HG03442 (cell line): ENCODE data around the gene DIRAS2.
"Not testable (repeated sequence)": the region's sequence is repeated elsewhere in the genome, so short reads cannot be mapped to it uniquely, and the experiment has no call there.

ENCODE experiments used
- ATAC-seq: cut with Tn5 transposase; IDR thresholded peaks from one replicate; pipeline ENCODE4 v1.9.1; 2021; ENCODE audit warnings: mild to moderate bottlenecking, moderate library complexity; ENCODE audit not compliant: unreplicated experiment

Gene DIRAS2

GRCh38 chr9:90642570-90643539 lies at the start of gene DIRAS2:
Gene DIRAS2 (minus strand): TSS chr9:90642824. CDS start chr9:90613827, 28,997 bp downstream.
- no peak for ATAC-seq

GRCh38 chr9:90684736-90685135 lies 42.1 kb upstream of the DIRAS2 start:
- ATAC-seq: no peak

- no peak for ATAC-seq
These were observed 41.5 kb upstream of the DIRAS2 start for GRCh38 chr9:90684106-90684505.

GRCh38 chr9:90680534-90680933 lies 37.9 kb upstream of the DIRAS2 start:
- no peak for ATAC-seq

GRCh38 chr9:90665072-90665471 lies 22.4 kb upstream of the DIRAS2 start:
- no peak for ATAC-seq

GRCh38 chr9:90659650-90660364 lies 17.2 kb upstream of the DIRAS2 start:
- no peak for ATAC-seq

GRCh38 chr9:90658783-90659182 lies 16.2 kb upstream of the DIRAS2 start:
- no peak for ATAC-seq

- ATAC-seq: no peak
These were observed 15.6 kb upstream of the DIRAS2 start for GRCh38 chr9:90658181-90658580.

- not testable (repeated sequence) for ATAC-seq
These were observed 14.3 kb upstream of the DIRAS2 start for GRCh38 chr9:90656876-90657275.

GRCh38 chr9:90651246-90651645 lies 8.6 kb upstream of the DIRAS2 start:
- ATAC-seq: no peak

- no peak for ATAC-seq
These were observed 5.2 kb upstream of the DIRAS2 start for GRCh38 chr9:90647843-90648242.

GRCh38 chr9:90645721-90646120 lies 3.1 kb upstream of the DIRAS2 start:
- no peak for ATAC-seq

GRCh38 chr9:90641884-90642487 lies 638 bp downstream of the DIRAS2 start:
- ATAC-seq: no peak

- ATAC-seq: no peak
These were observed 1.5 kb downstream of the DIRAS2 start for GRCh38 chr9:90641086-90641485.

GRCh38 chr9:90640361-90640760 lies 2.3 kb downstream of the DIRAS2 start:
- ATAC-seq: no peak

- ATAC-seq: no peak
These were observed 5.0 kb downstream of the DIRAS2 start for GRCh38 chr9:90637626-90638025.

GRCh38 chr9:90632647-90633207 lies 9.9 kb downstream of the DIRAS2 start:
- no peak for ATAC-seq

GRCh38 chr9:90631964-90632363 lies 10.7 kb downstream of the DIRAS2 start:
- no peak for ATAC-seq

- ATAC-seq: no peak
These were observed 12.6 kb downstream of the DIRAS2 start for GRCh38 chr9:90629991-90630390.

GRCh38 chr9:90629354-90629753 lies 13.3 kb downstream of the DIRAS2 start:
- ATAC-seq: no peak

GRCh38 chr9:90616806-90617205 lies 25.8 kb downstream of the DIRAS2 start:
- no peak for ATAC-seq
